SW480 (cell line): ENCODE data around the gene ACTN4.

Source experiments
- DNase-seq: peaks from one replicate; pipeline ENCODE4 v3.0.0-alpha.2; 2016; ENCODE audit warnings: low spot score

ACTN4 gene

GRCh38 chr19:38709671-38710415 is 62.4 kb downstream of the ACTN4 start:
- no peak for DNase-seq

GRCh38 chr19:38710416-38710702 is 62.9 kb downstream of the ACTN4 start:
- no peak for DNase-seq

GRCh38 chr19:38710928-38711725 is 63.7 kb downstream of the ACTN4 start:
- DNase-seq, result peak; percentile 63

- DNase-seq, result peak; percentile 79
These were observed 64.3 kb downstream of the ACTN4 start for GRCh38 chr19:38711726-38712153.

DNA sequence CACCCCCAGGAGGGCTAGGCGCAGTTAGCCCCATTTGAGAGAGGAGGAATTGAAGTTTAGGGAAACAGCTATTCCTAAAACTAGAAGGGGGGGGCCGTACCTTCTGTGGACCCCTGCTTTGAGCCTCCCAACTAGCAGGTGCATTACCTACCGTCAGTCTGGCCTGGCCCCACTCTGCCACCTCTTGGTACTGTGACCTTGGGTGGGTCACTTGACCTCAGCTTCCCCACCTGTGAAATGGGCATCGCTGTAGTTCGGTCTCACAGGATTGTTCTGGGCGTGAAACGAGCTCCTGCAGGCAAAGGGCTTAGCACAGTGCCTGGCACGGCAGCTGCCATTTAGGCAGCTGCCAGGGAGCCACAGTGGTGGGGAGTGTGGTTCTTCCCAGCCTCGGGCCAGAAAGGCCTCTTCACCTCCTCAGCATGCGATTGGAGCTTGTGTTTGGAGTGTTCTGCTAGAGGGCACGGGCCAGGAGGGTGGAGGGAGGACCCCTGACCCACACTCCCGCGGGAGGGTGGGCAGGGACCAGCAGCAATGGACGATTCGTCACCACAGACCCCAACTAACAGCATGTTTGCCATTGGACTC is 64.8 kb downstream of the ACTN4 start:
- no peak for DNase-seq

DNA sequence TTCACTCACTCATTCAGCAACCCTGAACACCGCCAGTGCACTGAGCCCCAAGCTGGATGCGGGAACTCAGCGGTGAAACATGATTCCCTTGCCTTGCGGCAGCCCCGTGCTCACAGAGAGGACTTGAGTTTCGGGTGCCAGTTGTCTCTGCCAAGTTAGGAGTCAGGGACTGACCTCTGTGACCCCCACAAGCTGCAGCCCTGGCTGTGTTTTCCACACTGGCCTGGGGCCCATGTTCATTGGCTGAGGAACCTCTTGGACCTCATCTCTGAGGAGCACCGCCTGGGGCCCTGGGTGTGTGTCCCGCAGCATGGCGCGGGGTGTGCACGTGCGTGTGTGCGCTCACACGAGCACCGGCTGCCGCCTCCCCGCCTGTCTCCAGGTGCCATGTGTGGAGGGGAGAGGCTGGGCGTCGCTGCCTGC is 65.8 kb downstream of the ACTN4 start:
- DNase-seq, result no peak

GRCh38 chr19:38713865-38714264 is 66.4 kb downstream of the ACTN4 start:
- no peak for DNase-seq

GRCh38 chr19:38714354-38714778 is 66.9 kb downstream of the ACTN4 start:
- DNase-seq, result no peak

DNA sequence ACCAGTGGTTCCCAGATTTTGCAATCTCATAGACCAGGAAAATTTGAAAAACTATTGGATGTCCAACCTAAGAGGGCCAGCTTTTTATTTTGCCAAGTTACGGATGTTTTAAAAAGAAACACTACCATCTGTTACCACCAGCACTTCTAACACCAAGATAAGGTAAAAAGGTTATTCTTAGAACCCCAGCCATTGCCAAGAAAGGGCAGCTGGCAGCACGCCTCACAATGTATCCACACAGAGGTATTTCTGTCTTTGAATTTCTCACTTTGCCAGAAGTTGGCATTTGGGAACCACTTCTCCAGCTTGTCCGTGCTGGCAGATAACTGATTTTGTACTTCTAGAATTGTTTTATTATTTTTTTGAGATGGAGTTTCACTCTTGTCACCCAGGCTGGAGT is 68.1 kb downstream of the ACTN4 start:
- no peak for DNase-seq

DNA sequence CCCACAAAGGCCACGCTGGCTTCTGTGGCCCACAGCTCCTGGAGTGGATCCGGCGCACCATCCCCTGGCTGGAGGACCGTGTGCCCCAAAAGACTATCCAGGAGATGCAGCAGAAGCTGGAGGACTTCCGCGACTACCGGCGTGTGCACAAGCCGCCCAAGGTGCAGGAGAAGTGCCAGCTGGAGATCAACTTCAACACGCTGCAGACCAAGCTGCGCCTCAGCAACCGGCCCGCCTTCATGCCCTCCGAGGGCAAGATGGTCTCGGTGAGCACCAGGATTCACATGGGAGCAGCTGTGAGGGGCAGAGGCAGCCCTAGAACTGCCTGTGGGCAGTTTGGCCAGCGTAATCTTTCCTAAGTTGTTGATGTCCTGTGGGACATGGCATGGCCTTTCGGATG is 69.6 kb downstream of the ACTN4 start:
- DNase-seq, result no peak

DNA sequence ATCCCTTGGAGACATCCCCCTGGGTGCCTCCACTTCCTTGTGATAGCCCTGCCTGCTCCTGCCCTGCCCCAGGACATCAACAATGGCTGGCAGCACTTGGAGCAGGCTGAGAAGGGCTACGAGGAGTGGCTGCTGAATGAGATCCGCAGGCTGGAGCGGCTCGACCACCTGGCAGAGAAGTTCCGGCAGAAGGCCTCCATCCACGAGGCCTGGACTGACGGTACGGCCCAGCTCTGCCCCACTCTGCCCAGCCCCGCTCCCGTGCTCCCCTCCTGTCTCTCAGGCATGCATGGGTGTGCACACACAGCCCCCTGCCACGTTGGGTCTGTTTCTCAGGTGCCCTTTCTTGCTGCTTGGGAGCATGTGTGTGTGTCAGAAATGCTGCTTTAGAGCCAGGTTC is 70.4 kb downstream of the ACTN4 start:
- no peak for DNase-seq

- peak; percentile 58 for DNase-seq
These were observed 71.5 kb downstream of the ACTN4 start for GRCh38 chr19:38718747-38719543.

- no peak for DNase-seq
These were observed 72.5 kb downstream of the ACTN4 start for GRCh38 chr19:38719761-38720558.

GRCh38 chr19:38720559-38721236 is 73.2 kb downstream of the ACTN4 start:
- DNase-seq, result no peak

GRCh38 chr19:38721496-38721895 is 74.0 kb downstream of the ACTN4 start:
- no peak for DNase-seq

DNA sequence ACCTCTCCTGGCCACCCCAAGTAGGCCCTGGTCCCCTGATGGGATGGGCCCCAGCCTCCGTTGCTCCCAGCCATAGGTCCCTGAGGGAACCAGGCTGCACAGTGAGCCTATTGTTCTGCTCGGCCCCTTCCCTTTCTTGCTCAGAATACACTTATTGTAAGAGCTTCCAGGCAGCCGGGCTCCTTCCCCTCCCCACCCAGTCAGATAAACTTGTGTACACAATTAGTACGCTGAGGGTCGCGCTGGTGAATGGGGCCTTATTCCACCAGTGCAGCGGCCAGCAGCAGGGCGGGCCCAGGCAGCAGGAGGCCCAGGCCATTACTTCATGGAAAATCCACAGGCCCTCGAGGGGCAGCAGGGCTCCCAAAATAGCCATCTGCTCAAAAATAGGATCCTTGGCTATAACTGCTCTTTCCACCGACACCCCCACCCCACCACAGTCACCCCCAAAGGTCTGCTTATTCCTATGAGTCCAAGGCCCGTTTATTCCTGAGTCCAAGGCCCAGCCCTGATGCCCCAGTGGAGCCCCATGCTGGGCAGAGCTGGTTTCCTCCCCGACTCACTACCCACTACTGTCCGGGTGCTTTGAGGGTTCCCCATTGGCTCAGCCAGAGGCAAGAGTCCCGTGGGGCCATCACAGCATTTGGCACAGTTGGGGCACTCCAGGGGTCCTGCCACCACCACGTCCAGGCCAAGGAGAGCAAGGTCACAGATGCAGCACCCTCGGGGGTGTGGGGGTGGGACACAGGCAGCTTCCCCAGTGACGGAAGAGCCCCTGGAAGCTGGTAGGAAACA is 74.7 kb downstream of the ACTN4 start:
- DNase-seq, result no peak

DNA sequence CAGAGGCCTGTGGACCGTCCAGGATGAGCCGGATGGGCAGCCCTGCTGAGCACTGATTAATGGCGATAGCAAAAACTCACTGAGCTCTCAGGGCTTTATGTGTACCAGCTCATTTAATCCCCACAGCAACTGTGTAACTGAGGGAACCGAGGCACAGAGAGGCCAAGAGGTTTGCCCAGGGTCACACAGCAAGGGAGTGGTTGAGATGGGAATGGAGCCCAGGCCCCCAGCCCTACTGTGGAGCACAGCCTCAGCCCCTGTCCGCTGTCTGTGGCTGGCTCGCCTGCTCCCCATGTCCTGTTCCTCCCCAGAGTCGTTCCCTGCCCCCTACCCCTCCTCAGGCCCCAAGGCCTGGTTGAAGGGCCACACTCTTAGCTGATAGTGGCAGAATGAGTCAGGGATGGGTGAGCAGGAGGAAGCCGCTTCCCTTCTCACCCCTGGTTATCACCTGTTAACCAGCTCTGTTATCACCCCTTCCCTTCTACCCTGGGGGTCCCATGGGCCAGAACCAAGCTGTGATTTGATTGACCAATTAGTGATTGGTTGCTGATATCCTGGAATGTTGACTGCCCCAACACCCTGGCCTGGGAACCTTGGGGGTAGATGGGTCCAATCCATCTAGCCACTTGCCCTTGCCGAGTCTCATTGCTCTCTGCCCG is 75.6 kb downstream of the ACTN4 start:
- DNase-seq, result no peak

GRCh38 chr19:38723606-38723965 is 76.1 kb downstream of the ACTN4 start:
- DNase-seq, result no peak

GRCh38 chr19:38723990-38724854 is 76.8 kb downstream of the ACTN4 start:
- no peak for DNase-seq
